Fibroblast of skin of right quadriceps (primary cell): Measurements from ENCODE around the gene LRRC14B.
A peak's percentile ranks its signal among the peaks of the same experiment; 100 is the strongest.
"Not testable (repeated sequence)": the region's sequence is repeated elsewhere in the genome, so short reads cannot be mapped to it uniquely, and the experiment has no call there.

Experiments
- DNase-seq: peaks from one replicate; pipeline ENCODE4 v3.0.0-alpha.2; 2013

LRRC14B gene

GRCh38 chr5:160921-161802 is 30.1 kb upstream of the LRRC14B start:
- DNase-seq, result no peak

DNA sequence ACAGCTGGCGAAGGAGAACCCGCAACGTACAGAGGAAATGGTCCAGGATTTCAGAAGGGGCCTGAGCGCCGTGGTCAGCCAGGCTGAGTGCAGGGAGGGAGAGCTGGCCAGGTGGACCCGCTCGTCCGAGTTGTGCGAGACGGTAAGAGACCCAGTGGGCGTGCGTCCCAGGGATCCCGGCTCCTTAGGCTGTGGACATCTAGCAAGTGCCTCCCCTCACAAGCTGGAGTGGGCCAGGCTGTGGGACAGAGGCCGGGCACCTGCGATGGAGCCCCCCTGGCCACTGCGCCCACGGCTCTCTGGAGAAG is 29.5 kb upstream of the LRRC14B start:
- DNase-seq, result no peak

DNA sequence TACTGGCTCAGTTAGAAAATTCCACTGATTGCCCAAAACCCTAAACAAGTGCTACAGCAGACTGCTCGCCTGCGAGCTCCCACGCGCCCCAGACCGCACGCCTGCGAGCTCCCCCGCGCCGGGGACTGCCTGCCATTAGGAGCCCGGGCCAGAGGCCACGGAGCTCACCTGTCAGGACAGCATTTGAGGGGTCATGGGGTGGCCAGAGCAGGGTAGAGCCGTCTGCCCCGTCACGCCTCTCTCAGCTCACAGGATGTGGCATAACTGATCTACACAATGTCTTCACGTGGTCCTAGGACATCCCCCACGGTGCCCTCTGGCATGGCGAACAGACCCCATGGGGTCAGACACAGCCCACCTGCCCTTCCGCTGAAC is 29.1 kb upstream of the LRRC14B start:
- DNase-seq, result no peak

DNA sequence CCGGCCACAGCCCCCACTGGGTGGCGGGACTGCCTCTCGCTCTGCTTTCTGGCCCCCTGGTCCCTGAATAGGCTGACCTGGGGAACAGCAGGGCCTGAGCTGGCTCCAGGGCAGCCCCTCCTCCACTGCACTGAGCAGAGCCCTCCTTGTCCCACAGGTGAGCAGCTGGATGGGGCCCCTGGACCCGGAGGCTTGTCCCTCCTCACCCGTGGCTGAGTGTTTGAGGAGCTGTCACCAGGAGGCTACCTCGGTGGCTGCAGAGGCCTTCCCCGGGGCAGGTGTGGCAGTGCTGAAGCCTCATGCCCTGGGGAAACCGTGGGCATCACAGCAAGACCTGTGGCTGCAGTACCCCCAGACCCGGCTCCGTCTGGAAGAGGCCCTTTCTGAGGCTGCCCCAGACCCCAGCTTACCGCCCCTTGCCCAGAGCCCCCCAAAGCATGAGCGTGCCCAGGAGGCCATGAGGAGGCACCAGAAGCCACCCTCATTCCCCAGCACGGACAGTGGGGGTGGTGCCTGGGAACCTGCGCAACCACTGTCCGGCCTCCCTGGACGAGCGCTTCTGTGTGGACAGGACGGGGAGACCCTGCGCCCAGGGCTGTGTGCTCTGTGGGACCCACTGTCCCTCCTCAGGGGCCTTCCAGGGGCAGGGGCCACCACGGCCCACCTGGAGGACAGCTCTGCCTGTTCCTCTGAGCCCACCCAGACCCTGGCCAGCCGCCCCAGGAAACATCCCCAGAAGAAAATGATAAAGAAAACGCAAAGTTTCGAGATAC is 28.5 kb upstream of the LRRC14B start:
- DNase-seq, result no peak

DNA sequence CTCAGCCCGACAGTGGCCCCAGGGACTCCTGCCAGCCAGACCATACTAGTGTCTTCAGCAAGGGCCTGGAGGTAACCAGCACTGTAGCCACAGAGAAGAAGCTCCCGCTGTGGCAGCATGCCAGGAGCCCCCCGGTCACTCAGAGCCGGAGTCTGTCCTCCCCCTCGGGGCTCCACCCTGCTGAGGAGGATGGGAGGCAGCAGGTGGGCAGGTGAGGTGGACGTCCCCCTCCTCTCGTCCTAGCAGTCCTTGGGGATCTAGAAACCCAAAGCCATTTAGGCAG is 28.0 kb upstream of the LRRC14B start:
- DNase-seq, result no peak

DNA sequence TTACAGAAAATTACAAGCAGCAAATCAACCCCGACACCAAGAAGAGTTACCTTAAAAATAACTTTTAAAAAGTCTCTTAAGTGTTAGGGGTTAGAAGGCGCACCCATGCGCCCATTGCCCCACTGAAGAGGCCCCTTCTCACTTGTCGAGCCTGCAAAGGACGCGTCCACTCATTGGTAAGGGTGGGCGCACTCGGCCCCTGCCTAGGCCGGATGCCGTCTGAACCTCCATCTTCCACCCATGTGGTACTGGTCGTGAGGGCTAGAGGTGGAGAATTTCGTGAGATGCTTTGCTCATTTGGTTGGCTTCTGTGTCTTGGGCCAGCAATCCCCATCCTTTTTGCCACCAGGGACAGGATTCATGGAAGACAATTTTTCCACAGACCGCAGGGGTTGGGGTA is 27.5 kb upstream of the LRRC14B start:
- no peak for DNase-seq

DNA sequence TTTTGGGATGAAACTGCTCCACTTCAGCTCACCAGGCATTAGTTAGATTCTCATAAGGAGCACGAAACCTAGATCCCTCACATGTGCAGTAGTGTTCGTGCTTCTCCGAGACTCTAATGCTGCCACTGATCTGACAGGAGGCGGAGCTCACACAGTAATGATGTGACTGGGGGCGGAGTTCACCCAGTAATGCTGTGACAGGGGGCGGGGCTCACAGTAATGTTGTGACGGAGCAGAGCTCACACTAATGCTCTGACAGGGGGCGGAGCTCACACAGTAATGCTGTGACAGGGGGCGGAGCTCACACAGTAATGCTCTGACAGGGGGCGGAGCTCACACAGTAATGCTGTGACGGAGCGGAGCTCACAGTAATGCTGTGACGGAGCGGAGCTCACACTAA is 27.1 kb upstream of the LRRC14B start:
- DNase-seq, result no peak

- not testable (repeated sequence) for DNase-seq
Measured at GRCh38 chr5:164783-165182, 26.5 kb upstream of the LRRC14B start.

DNA sequence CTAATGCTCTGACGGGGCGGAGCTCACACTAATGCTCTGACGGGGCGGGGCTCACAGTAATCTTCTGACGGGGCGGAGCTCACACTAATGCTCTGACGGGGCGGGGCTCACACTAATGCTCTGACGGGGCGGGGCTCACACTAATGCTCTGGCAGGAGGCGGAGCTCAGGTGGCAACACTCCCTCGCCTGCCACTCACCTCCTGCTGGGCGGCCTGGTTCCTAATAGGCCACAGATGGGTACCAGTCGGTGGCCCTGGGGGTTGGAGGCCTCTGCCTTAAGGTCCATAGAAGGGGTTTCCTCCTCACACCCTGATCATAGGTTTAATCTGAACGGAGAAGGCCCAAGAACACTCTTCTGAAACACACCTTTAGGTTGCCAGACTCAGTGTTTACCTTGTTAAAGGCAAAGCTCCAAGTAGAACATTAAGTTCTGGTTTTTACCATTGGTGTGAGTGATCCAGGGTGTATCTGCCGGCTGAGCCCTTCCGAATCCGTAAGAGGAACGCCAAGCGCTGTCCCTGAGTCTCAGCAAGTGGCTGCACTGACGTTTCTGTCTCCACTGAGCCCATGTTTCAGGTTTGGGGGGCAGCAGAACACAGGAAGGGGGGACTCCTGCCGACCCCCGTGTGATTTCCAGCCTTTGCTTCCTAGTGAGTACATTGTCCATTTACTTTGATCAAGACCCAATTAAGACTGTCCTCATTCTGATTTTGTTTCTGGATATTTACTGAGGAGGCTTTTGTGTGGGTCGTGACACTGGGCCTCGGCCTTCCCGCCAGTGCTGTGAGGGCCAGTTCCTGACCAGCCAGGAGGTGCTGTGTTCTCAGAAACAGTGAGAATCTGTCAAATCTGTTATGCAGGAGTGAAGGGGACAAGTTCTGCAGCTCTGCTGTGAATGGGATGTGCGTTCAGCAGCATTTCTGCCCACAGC is 24.6 kb upstream of the LRRC14B start:
- DNase-seq, result no peak

- no peak for DNase-seq
Measured at GRCh38 chr5:167511-167910, 23.8 kb upstream of the LRRC14B start.

DNA sequence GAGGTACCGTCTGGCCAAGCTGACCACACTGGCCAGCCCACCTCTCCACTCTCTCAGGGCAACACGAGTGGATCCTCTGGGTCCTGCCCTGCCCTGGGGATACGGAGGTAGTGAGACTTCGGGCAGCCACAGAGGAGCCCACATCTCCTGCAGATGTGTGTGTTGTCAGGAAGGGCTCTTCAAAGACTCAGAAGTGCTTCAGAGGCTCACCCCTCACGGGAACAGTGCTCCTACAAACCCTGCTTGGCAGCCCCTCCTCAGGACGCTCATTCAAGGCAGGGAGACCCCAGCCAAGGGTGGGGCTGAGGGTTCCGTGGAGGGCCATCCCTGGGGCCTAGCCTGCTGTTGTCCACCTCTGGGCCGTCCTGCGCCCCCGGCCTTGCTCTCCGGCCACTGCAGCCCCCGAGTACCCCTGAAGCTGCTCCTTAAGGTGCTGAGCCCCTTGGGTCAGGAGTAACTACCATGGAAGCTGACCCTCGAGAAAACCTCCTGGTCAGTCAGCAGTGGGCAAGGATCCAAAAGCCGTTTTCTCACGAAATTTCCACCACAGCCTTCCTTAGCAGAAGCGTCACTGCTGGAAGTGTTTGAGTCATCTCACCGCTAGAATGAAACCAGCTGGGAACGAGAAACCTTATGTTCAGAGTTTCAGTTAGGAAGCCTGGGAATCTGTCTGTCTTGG is 23.2 kb upstream of the LRRC14B start:
- peak; percentile 94 for DNase-seq

DNA sequence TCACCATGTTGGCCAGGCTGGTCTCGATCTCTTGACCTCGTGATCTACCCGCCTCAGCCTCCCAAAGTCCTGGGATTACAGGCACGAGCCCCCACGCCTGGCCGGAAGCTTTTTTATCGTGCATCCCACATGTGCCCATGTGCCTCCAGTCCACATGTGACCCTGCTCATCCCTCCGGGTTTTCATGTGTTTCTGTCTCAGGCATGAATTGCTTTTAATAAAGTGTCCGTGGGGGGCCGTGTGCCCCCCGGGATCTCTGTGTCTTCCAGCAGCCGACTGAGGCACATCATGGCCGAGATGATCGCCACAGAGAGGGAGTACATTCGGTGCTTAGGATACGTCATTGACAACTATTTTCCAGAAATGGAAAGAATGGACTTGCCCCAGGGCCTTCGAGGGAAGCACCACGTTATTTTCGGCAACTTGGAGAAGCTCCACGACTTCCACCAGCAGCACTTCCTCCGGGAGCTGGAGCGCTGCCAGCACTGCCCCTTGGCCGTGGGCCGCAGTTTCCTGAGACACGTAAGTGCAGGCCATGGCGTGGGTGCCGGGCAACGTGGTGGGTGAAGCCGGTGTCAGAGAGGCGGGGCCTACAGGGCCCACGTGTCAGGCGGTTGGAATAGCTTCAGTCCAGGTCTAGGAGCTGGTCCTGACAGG is 22.1 kb upstream of the LRRC14B start:
- DNase-seq, result no peak

GRCh38 chr5:169728-170094 is 21.6 kb upstream of the LRRC14B start:
- DNase-seq, result no peak

- DNase-seq, result no peak
Measured at GRCh38 chr5:170971-171800, 20.1 kb upstream of the LRRC14B start.

GRCh38 chr5:171801-172331 is 19.4 kb upstream of the LRRC14B start:
- DNase-seq, result no peak

- no peak for DNase-seq
Measured at GRCh38 chr5:172421-172820, 18.9 kb upstream of the LRRC14B start.

DNA sequence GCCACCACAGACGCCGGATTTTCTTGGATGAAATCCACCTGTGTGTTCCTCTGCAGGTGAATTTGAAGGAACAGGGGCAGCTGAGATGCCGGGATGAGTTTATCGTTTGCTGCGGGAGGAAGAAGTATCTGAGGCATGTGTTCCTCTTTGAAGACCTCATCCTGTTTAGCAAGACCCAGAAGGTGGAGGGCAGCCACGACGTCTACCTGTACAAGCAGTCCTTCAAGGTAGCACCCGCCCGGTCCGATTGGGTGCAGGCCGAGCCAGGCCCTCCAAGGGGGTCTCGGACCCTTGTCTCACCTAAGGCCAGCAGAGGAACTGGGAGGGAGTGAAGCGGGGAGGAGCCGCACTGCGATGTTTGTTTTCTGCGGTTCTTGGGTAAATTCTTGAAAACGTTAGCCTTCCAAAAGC is 18.4 kb upstream of the LRRC14B start:
- no peak for DNase-seq

DNA sequence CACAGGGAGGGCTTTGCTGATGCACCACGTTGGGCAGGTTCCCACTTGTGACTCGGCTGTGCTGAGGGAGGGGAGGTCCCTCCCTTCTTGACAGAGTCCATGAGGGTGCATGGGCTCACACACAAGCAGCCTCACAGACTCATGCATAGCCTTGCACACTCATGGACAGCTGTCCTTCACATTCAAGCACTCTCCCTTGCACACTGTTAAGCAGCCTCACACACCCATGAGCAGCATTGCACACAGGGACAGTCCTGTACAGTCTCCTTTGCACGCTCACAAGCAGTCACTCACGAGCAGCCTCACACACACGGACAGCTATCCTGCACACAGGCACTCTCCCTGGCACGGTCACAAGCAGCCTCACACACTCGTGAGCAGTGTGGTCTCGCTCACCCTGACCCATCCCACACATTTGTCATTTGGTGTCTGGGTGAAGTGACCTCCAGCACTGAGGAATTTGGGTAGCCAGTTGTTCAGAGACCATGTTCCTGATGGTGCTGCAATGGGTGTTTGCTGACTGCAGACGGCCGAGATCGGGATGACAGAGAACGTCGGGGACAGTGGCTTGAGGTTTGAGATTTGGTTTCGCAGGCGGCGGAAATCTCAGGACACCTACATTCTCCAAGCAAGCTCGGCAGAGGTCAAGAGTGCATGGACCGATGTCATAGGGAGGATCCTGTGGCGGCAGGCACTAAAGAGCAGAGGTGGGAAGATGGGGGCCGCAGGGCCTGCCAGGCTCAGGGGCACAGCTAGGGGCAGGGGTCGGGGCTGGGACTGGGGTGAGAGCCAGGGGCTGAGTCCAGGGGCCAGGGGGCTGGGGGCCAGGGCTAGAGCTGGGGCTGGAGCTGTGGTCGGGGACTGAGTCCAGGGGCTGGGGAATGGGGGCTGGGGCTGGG is 17.7 kb upstream of the LRRC14B start:
- no peak for DNase-seq

DNA sequence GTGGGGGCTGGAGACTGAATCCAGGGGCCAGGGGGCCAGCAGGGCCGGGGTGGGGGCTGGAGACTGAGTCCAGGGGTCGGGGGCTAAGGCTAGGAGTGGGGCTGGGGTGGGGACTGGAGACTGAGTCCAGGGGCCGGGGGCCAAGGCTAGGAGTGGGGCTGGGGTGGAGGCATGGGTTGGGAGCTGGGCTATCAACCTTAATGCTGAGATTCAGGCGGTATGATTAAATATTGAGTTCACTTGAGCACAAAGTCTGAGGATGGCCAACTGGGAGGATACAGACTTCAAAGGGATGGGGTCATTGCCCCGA is 17.0 kb upstream of the LRRC14B start:
- no peak for DNase-seq

- no peak for DNase-seq
Measured at GRCh38 chr5:174876-175465, 16.3 kb upstream of the LRRC14B start.
